GM21423 (cell line): ENCODE measurements around the gene TMEM72.

ENCODE experiments used
- ATAC-seq: cut with Tn5 transposase; IDR thresholded peaks from one replicate; pipeline ENCODE4 v1.9.1; 2021; ENCODE audit warnings: mild to moderate bottlenecking, moderate library complexity; ENCODE audit not compliant: unreplicated experiment

TMEM72 gene

GRCh38 chr10:44977287-44978212 is 66.4 kb downstream of the TMEM72 start:
- no peak for ATAC-seq

DNA sequence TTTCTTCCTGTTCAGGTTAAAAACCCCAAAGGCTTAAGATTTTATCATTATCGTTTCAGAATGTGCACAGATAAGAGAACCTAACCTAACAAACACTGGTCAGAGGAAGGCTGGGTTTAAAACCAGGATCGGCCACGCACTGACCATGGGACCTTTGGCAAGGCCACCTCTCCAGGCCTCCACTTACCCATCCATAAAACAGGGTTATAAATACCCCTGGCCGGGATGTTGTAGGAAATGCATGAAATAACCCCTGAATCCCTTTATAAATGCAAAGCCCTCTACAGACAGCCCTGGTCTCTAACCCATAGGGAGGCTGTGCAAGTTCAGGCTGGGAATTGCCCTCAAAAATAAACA is 67.1 kb downstream of the TMEM72 start:
- no peak for ATAC-seq

GRCh38 chr10:44978570-44979280 is 67.6 kb downstream of the TMEM72 start, which contains the start of gene DEPP1:
DEPP1 (minus strand) TSS chr10:44978809; CDS start chr10:44978030, 779 bp downstream.
- peak; percentile 28 for ATAC-seq

GRCh38 chr10:44979281-44980191 is 68.4 kb downstream of the TMEM72 start:
- ATAC-seq = no peak

- ATAC-seq = no peak
Observed at GRCh38 chr10:44980309-44981171, 69.4 kb downstream of the TMEM72 start.

DNA sequence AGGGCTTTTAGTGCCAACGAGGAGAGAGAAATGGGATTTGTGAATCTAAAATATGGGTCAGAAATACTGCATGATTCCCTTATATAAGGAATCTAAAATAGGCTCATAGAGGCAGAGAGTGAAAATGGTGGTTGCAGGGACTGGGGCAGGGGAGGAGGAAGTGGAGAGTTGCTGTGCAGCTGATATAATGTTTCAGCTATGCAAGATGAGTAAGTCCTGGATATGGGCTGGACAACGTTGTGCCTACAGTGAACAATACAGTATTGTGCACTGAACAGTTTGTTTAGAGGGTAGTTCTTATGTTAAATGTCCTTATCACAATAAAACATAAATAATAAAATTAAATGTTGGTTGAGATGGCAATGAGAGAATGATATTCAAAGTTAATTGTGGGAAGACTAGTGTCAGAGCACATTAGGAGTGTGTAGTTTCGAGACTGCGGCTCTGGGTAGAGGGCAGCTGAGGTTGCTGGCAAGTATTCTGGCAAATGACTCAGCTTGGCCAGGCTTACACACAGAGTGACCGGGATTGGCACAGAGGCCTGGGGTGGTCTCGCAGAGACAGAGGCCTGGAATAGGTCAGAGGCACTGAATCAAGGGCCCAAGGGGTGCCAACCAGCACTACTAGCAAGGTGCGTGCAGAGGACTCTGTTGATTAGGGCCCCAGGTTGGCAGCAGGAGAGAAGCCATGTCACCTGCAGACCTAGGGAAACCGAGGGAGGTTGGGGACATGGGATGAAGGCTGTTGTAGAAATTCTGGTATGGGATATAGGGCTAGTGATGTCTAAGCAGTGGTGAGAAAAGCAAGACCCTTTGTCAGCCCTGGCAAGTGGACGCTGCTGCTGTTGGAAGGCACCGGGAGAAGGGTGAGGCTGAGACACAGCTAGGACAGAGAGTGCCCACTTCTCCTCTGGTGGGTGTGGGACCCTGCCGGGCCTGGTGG is 70.3 kb downstream of the TMEM72 start:
- ATAC-seq = peak; percentile 45

- ATAC-seq = no peak
Observed at GRCh38 chr10:44982114-44982460, 71.0 kb downstream of the TMEM72 start.

GRCh38 chr10:44982496-44982895 is 71.4 kb downstream of the TMEM72 start:
- ATAC-seq = no peak

DNA sequence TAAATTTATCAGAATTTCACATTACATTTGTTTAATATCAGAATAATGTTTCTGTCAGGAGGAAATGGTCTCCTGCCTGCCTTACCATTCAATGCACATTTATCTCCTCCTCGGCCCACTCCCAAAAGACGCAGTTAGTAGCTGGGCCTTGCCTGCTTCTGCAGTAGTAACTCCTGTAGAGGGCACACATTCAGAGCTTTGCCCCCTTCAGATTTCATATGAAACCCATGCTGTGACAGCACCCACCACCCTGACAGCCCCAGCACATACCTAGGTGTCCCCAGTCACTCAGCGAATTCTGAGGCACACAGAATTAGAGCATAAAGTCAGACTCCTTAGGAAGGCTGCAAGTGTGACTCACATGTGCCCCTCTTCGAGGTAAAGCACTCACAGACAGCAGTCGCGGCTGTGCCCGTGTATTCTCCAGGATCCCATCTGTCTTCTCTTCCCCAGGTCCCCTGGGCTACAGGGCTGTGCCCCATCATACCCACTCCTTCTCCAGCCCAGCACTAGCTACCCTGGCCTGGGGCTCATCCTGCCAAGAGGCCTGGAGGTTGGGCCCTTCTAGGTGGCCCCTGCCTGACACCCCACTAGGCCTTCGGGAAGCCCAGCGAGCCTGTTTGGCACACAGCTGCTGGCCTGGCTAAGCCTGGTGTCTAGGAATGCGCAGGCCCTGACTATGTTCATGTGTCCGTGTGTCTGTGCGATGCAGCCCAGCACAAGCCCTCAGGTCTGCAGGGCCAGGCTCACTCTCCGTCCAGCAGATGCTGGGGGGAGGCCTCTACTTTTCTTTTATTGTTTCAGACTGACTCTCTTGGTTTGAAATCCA is 72.1 kb downstream of the TMEM72 start:
- no peak for ATAC-seq

DNA sequence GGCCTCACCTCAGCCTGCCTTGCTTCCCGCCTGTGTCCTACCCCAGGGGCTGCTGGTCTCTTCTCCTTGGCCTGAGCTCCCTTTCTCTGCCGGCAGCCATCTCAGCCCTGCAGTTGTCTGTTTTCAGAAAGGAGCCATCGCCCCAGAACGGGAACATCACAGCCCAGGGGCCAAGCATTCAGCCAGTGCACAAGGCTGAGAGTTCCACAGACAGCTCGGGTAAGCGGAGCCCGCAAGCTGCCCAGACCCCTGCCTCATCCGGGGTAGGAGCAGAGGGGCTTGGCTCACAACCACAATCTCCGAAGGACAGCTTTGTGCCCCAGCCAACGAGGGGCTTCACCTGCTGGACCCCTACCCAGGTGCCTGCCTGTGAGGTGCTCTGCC is 72.8 kb downstream of the TMEM72 start:
- ATAC-seq = no peak

DNA sequence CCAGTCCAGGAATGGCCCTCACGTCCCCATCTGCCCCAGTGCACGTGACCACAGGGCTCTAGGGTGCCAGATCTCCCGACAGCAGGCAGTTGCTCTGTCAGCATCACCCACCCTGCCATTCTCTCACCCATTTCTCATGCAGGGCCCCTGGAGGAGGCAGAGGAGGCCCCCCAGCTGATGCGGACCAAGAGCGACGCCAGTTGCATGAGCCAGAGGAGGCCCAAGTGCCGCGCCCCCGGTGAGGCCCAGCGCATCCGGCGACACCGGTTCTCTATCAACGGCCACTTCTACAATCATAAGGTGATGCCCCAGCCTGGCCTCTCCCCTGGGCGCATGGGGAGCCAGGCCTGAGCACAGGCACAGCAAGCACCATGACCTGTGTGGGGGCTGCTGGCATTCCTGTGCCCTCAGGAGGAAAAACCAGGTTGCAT is 73.5 kb downstream of the TMEM72 start:
- no peak for ATAC-seq

GRCh38 chr10:44985175-44985681 is 74.1 kb downstream of the TMEM72 start:
- no peak for ATAC-seq

DNA sequence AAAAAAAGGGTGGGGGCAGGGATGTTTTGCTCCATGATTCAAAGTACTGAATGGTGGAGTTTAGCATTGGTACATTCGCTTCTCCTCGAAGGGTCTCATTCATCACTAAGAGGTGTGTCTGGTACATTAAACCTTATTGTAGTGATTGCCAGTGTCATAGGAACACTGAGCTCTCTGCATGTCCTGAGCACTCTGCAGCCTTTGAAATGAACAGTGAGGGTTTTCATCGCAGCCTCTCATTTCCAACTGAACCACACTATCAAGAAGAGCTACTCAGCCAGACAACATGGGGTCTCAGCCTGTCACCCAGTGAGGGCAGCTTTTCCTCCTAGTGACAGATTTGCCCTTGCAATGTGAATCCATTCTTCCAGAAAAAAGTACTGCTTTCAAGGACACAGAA is 75.0 kb downstream of the TMEM72 start:
- ATAC-seq = no peak
